OCI-LY7 (cell line): Measurements from ENCODE around the gene ECD. TPM values are rescaled to one million over a fixed set of nuclear protein-coding genes. Genes with fewer than 3 reads are reported as not detected.

ENCODE experiments used
- BruUV-seq: library from RNA; stranded (reverse); fragments of 400-500 nt; replicated peaks from 2 replicates; lab custom pipeline; 2021; lab: Mats Ljungman, UMichigan
- CTCF ChIA-PET: fragments of 300-600 bp; sonication (Branson Sonifier 250); formaldehyde crosslinking; loops from one replicate; lab custom pipeline; 2022; ENCODE audit warnings: antibody characterized with exemption; ENCODE audit not compliant: unreplicated experiment; lab: Charles Lee
- POLR2A ChIA-PET: fragments of 300-600 bp; sonication (Branson Sonifier 250); formaldehyde crosslinking; loops from one replicate; lab custom pipeline; 2022; ENCODE audit warnings: antibody characterized with exemption; lab: Charles Lee
- DNase-seq: peaks from one replicate; pipeline ENCODE4 v3.0.0-alpha.2; 2015; ENCODE audit warnings: low spot score
- H2AFZ ChIP-seq: fragments of 200-600 bp; sonication (generic), shearing (Covaris generic); 2 replicates; pipeline ENCODE4 v1.6.1; 2014; ENCODE audit warnings: mild to moderate bottlenecking, antibody characterized with exemption, low read length, moderate library complexity
- H3K27ac ChIP-seq: fragments of 200-600 bp; sonication (generic); 2 replicates; pipeline ENCODE4 v1.5.1; 2014; ENCODE audit warnings: mixed run types, low read depth, mild to moderate bottlenecking, moderate library complexity, low read length, inconsistent platforms; ENCODE audit not compliant: poor library complexity, severe bottlenecking
- H3K36me3 ChIP-seq: fragments of 200-600 bp; sonication (generic); 2 replicates; pipeline ENCODE4 v1.6.1; 2014; ENCODE audit warnings: mild to moderate bottlenecking, antibody characterized with exemption, low read length, moderate library complexity, mixed read lengths; ENCODE audit not compliant: insufficient read depth
- H3K4me1 ChIP-seq: fragments of 200-600 bp; sonication (generic); 2 replicates; pipeline ENCODE4 v1.5.1; 2014; ENCODE audit warnings: mild to moderate bottlenecking, low read length; ENCODE audit not compliant: insufficient read depth, poor library complexity, severe bottlenecking
- H3K4me2 ChIP-seq: fragments of 200-600 bp; sonication (generic); 2 replicates; pipeline ENCODE4 v1.6.1; 2014; ENCODE audit warnings: mild to moderate bottlenecking, low read length
- H3K4me3 ChIP-seq: fragments of 200-600 bp; sonication (generic); 2 replicates; pipeline ENCODE4 v1.5.1; 2014; ENCODE audit warnings: mild to moderate bottlenecking, low read depth, low read length; ENCODE audit not compliant: poor library complexity, severe bottlenecking
- H3K79me2 ChIP-seq: fragments of 200-600 bp; sonication (generic); 2 replicates; pipeline ENCODE4 v1.6.1; 2016; ENCODE audit warnings: low read depth, mild to moderate bottlenecking, low read length, moderate library complexity, mixed read lengths; ENCODE audit not compliant: insufficient read depth
- H3K9me2 ChIP-seq: fragments of 200-600 bp; sonication (generic); 2 replicates; pipeline ENCODE4 v1.6.1; 2016; ENCODE audit warnings: mild to moderate bottlenecking, low read length, mixed read lengths; ENCODE audit not compliant: insufficient read depth
- H3K9me3 ChIP-seq: fragments of 200-600 bp; sonication (generic); 2 replicates; pipeline ENCODE4 v1.6.1; 2014; ENCODE audit warnings: mild to moderate bottlenecking, mixed run types, low read length, mixed read lengths
- H4K20me1 ChIP-seq: fragments of 200-600 bp; sonication (generic); 2 replicates; pipeline ENCODE4 v1.6.1; 2014; ENCODE audit warnings: mild to moderate bottlenecking, antibody characterized with exemption, low read length, moderate library complexity, mixed read lengths; ENCODE audit not compliant: insufficient read depth
- EZH2phosphoT487 ChIP-seq: fragments of 200-600 bp; sonication (generic); IDR thresholded peaks from 2 replicates; pipeline ENCODE4 v1.6.1; 2018; ENCODE audit warnings: low read depth, borderline replicate concordance, mild to moderate bottlenecking, mixed run types, antibody characterized with exemption, low read length, moderate library complexity, mixed read lengths
- intact Hi-C: fragments of 100-400 bp; cut with micrococcal nuclease; formaldehyde crosslinking; loops from one replicate; pipeline ENCODE4 v1.10.0; 2022; ENCODE audit not compliant: unreplicated experiment
- total RNA-seq, 2 experiments: library from RNA; depleted of rRNA in 1 of 2; stranded (reverse); fragments of >200 nt in 1 of 2; shearing (Covaris generic) in 1 of 2; gene quantifications; 2 replicates each; pipeline ENCODE4 v1.2.3, GENCODE V29; 2014 to 2022
- TF ChIP-seq, protein P1 (sequence below): fragments of 200-600 bp; sonication (generic); conservative IDR thresholded peaks from 2 replicates; pipeline ENCODE4 v1.5.1; 2014; ENCODE audit warnings: mild to moderate bottlenecking, antibody characterized with exemption, low read length, moderate library complexity, mixed read lengths

ECD gene
- total RNA-seq, 2 experiments from 2014 or later = 24.6 to 26.0 TPM

DNA sequence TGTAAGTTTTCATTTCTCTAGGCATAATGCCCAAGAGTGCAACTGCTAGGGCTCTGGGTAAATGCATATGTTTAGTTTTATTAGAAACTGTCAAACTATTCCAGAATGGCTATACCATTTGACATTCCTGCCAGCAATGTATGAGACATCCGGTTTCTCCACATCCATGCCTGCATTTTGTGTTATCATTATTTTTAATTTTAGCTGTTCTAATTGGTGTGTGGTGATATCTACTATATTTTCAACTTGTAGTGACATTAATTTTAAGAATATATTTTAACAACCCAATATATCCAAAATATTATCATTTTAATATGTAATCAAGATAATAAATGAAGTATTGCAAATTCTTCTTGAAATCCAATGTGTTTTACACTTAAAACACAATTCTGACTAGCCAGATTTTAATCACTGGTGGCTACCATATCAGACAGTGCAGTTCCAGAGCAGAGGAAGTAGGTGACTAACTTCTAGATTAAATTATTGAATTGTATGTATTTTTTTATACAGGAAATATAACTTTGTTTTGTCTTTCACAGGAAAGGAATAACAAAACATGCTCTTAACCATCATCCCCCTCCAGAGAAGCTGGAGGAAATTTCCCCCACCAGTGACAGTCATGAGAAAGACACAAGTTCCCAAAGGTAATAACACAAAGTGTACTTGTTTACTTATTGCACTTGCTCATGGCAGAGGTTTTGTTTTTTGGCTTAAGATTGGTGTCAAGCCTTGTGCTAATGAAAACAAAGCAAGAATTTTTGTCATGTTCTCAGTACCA is 6.5 kb upstream of the ECD start:
- DNase-seq = no peak
- ChIA-PET POLR2A (no interaction called here), CTCF (no interaction called here)
- Histone ChIP-seq H4K20me1 (no peaks in the 10 kb centered on the region), H3K4me3 (no peak overlapping the region), H3K36me3 (peaks cover 9% of the 10 kb centered on the region), H3K4me2 (no peak overlapping the region), H3K4me1 (no peaks in the 10 kb centered on the region), H2AFZ (no peak overlapping the region), H3K9me2 (no peaks in the 10 kb centered on the region), H3K9me3 (no peaks in the 10 kb centered on the region), H3K27ac (no peak overlapping the region), H3K79me2 (peaks cover 1% of the 10 kb centered on the region; the same call in 1 of the 2 replicates)
- intact Hi-C loops = no loop called here
- no TSS peak for BruUV-seq
- TF ChIP-seq, protein P1, sequence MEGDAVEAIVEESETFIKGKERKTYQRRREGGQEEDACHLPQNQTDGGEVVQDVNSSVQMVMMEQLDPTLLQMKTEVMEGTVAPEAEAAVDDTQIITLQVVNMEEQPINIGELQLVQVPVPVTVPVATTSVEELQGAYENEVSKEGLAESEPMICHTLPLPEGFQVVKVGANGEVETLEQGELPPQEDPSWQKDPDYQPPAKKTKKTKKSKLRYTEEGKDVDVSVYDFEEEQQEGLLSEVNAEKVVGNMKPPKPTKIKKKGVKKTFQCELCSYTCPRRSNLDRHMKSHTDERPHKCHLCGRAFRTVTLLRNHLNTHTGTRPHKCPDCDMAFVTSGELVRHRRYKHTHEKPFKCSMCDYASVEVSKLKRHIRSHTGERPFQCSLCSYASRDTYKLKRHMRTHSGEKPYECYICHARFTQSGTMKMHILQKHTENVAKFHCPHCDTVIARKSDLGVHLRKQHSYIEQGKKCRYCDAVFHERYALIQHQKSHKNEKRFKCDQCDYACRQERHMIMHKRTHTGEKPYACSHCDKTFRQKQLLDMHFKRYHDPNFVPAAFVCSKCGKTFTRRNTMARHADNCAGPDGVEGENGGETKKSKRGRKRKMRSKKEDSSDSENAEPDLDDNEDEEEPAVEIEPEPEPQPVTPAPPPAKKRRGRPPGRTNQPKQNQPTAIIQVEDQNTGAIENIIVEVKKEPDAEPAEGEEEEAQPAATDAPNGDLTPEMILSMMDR = no peak
- no peak for TF ChIP-seq EZH2phosphoT487

DNA sequence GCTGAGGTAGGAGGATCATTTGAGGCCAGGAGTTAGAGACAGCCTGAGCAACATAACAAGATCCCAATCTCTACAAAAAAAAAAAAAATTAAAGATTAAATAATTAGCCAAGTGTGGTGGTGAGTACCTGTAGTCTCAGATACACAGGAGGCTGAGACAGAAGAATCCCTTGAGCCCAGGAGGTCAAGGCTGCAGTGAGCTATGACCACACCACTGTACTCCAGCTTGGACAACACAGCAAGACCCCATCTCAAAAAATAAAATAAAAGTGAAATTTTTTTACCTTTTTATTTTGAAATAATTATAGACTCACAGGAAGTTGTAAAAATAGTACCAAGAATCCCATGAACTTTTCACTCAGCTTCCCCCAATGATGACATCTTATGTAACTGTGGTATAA is 5.1 kb upstream of the ECD start:
- no TSS peak for BruUV-seq
- H3K79me2 ChIP-seq = peaks cover 11% of the 10 kb centered on the region; the same call in 1 of the 2 replicates
- DNase-seq = no peak
- H4K20me1 ChIP-seq = no peaks in the 10 kb centered on the region
- H3K9me3 ChIP-seq = no peaks in the 10 kb centered on the region
- H2AFZ ChIP-seq = no peak overlapping the region
- no peak overlapping the region for H3K27ac ChIP-seq
- POLR2A ChIA-PET = interaction anchor here (0.5 kb wide), 1 partner anchor 17 kb away, joined by 3 read pairs; no protein-coding TSS in a partner anchor
- H3K4me3 ChIP-seq = no peak overlapping the region
- H3K36me3 ChIP-seq = peaks cover 9% of the 10 kb centered on the region
- peaks cover 5% of the 10 kb centered on the region for H3K4me1 ChIP-seq
- intact Hi-C loops = no loop called here
- H3K4me2 ChIP-seq = no peak overlapping the region
- CTCF ChIA-PET = no interaction called here
- no peak for TF ChIP-seq EZH2phosphoT487
- TF ChIP-seq, protein P1 = no peak
- no peaks in the 10 kb centered on the region for H3K9me2 ChIP-seq

DNA sequence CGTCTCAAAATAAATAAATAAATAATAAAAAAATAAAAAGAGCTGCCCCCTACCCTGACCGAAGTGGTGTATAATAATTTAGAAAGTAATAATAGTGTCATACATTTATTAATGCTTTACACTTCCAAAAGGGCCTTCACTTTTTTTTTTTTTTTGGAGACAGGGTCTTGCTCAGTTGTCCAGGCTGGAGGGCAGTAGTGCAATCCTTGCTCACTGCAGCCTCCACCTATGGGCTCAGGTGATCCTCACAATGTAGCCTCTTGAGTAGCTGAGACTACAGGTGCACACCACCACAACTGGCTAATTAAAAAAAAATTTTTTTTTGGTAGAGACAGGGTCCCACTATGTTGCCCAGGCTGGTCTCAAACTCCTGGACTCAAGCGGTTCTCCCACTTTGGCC is 1.5 kb upstream of the ECD start:
- H3K36me3 ChIP-seq = peaks cover 11% of the 10 kb centered on the region
- peaks cover 5% of the 10 kb centered on the region for H3K4me1 ChIP-seq
- intact Hi-C loops = loop anchor here (5.0 kb wide), 1 partner anchor 78 kb away; the partner anchor contains the start of gene DNAJC9
- ChIA-PET POLR2A (interaction anchor here (0.9 to 3.5 kb wide), 5 partner anchors 13 to 84 kb away, joined by 3 to 23 read pairs (median 4); partner anchors contain the start of gene P4HA1), CTCF (no interaction called here)
- no peaks in the 10 kb centered on the region; the same call in 1 of the 2 replicates for H3K9me3 ChIP-seq
- no peak overlapping the region for H2AFZ ChIP-seq
- H4K20me1 ChIP-seq = no peaks in the 10 kb centered on the region
- no TSS peak for BruUV-seq
- H3K27ac ChIP-seq = no peak overlapping the region
- H3K9me2 ChIP-seq = no peaks in the 10 kb centered on the region
- TF ChIP-seq, protein P1 = no peak
- TF ChIP-seq EZH2phosphoT487 = no peak
- no peak for DNase-seq
- H3K4me3 ChIP-seq = no peak overlapping the region
- peaks cover 45% of the 10 kb centered on the region for H3K79me2 ChIP-seq
- H3K4me2 ChIP-seq = no peak overlapping the region
